SK-N-SH (cell line): ENCODE data around the gene CPED1. TPM values are rescaled to one million over a fixed set of nuclear protein-coding genes. Genes with fewer than 3 reads are reported as not detected.

Source experiments
- CTCF ChIA-PET: fragments of 300-600, 350-600 bp; formaldehyde crosslinking; extraction: SDS; loops from one replicate; lab custom pipeline; 2021; lab: Yijun Ruan, JAX
- POLR2A ChIA-PET: fragments of 350-600 bp; sonication (Branson Sonifier 250); formaldehyde crosslinking; extraction: SDS; loops from one replicate; lab custom pipeline; 2020; ENCODE audit warnings: antibody characterized with exemption, inconsistent platforms; lab: Yijun Ruan, JAX
- DNase-seq: peaks from one replicate; pipeline ENCODE4 v3.0.0; 2012
- H2AFZ ChIP-seq: fragments of 200-600 bp; sonication (generic); 2 replicates; pipeline ENCODE4 v1.8.1; 2016; ENCODE audit warnings: antibody characterized with exemption, mild to moderate bottlenecking, low read depth
- H3F3A ChIP-seq: fragments of 200-600 bp; sonication (generic); replicated peaks from 2 replicates; pipeline ENCODE3; 2016; ENCODE audit warnings: antibody characterized with exemption, mild to moderate bottlenecking; ENCODE audit not compliant: insufficient read depth
- H3K27ac ChIP-seq, 2 experiments: fragments of 200-500 bp in 1 of 2; fragments of 200-600 bp in 1 of 2; sonication (Bioruptor generic) in 1 of 2; sonication (generic), shearing (Covaris generic) in 1 of 2; 2 replicates each; pipeline versions ENCODE4 v1.5.1 to v1.6.1; 2014 to 2016; ENCODE audit warnings: low read depth in 2 of 2, inconsistent platforms in 1 of 2, low read length in 1 of 2, mild to moderate bottlenecking in 1 of 2, mixed read lengths in 1 of 2
- H3K27me3 ChIP-seq: fragments of 200-600 bp; sonication (generic), shearing (Covaris generic); 2 replicates; pipeline ENCODE4 v1.6.1; 2016; ENCODE audit warnings: mixed run types; ENCODE audit not compliant: insufficient read depth
- H3K36me3 ChIP-seq, 2 experiments: fragments of 200-500 bp in 1 of 2; fragments of 200-600 bp in 1 of 2; sonication (Bioruptor generic) in 1 of 2; sonication (generic) in 1 of 2; replicated peaks in 1 of 2; 2 replicates each; pipeline versions ENCODE3 to v1.5.1; 2014 to 2016; ENCODE audit warnings: low read length in 1 of 2, mild to moderate bottlenecking in 1 of 2; ENCODE audit not compliant: insufficient read depth in 2 of 2, control insufficient read depth in 1 of 2
- H3K4me1 ChIP-seq, 2 experiments: fragments of 200-500 bp in 1 of 2; fragments of 200-600 bp in 1 of 2; sonication (Bioruptor generic) in 1 of 2; sonication (generic), shearing (Covaris generic) in 1 of 2; 2 replicates each; pipeline versions ENCODE4 v1.5.1 to v1.6.1; 2014 to 2016; ENCODE audit warnings: low read depth in 1 of 2, low read length in 1 of 2, mixed run types in 1 of 2; ENCODE audit not compliant: insufficient read depth in 2 of 2, control insufficient read depth in 1 of 2
- H3K4me2 ChIP-seq: fragments of 200-600 bp; sonication (generic), shearing (Covaris generic); 2 replicates; pipeline ENCODE4 v1.6.1; 2017; ENCODE audit warnings: mixed run types
- H3K4me3 ChIP-seq, 2 experiments: fragments of 200-500 bp in 1 of 2; fragments of 200-600 bp in 1 of 2; sonication (Bioruptor generic) in 1 of 2; sonication (generic), shearing (Covaris generic) in 1 of 2; 2 replicates each; pipeline versions ENCODE4 v1.5.1 to v1.8.1; 2014 to 2016; ENCODE audit warnings: low read depth in 2 of 2, inconsistent platforms in 1 of 2, low read length in 1 of 2, mild to moderate bottlenecking in 1 of 2, mixed read lengths in 1 of 2, moderate library complexity in 1 of 2
- H3K79me2 ChIP-seq: fragments of 200-600 bp; sonication (generic); 2 replicates; pipeline ENCODE4 v1.8.1; 2017; ENCODE audit warnings: mild to moderate bottlenecking; ENCODE audit not compliant: insufficient read depth
- H3K9ac ChIP-seq: fragments of 200-600 bp; sonication (generic); 2 replicates; pipeline ENCODE4 v1.6.1; 2017; ENCODE audit warnings: mixed run types
- H3K9me2 ChIP-seq: fragments of 200-600 bp; sonication (generic); 2 replicates; pipeline ENCODE4 v1.6.1; 2017; ENCODE audit warnings: mixed run types
- H3K9me3 ChIP-seq: fragments of 200-600 bp; sonication (generic); 2 replicates; pipeline ENCODE4 v1.6.1; 2017; ENCODE audit warnings: mixed run types, mild to moderate bottlenecking, moderate library complexity
- H4K20me1 ChIP-seq: fragments of 200-600 bp; sonication (generic); 2 replicates; pipeline ENCODE4 v1.6.1; 2017; ENCODE audit warnings: mild to moderate bottlenecking, mixed run types; ENCODE audit not compliant: insufficient read depth
- FOSL2 ChIP-seq: IDR thresholded peaks from 2 replicates; pipeline ENCODE4 v1.4.0; 2012; ENCODE audit warnings: low read depth, mild to moderate bottlenecking, moderate library complexity, borderline replicate concordance
- GABPA ChIP-seq: IDR thresholded peaks from 2 replicates; pipeline ENCODE4 v1.4.0; 2012; ENCODE audit warnings: low read depth, mild to moderate bottlenecking
- GATA2 ChIP-seq: sonication (generic); formaldehyde crosslinking; IDR thresholded peaks from 2 replicates; pipeline ENCODE4 v1.5.0; 2020; ENCODE audit warnings: mild to moderate bottlenecking, missing genetic modification reagents
- MXI1 ChIP-seq: IDR thresholded peaks from 2 replicates; pipeline ENCODE4 v1.6.1; 2012; ENCODE audit warnings: mild to moderate bottlenecking, low read depth, low read length, improper control_type of control experiment
- RCOR1 ChIP-seq: fragments of 150-350 bp; IDR thresholded peaks from 2 replicates; pipeline ENCODE4 v1.6.1; 2017; ENCODE audit warnings: antibody characterized with exemption, low read length
- RXRA ChIP-seq: IDR thresholded peaks from 2 replicates; pipeline ENCODE4 v1.4.0; 2012; ENCODE audit warnings: low read depth, mild to moderate bottlenecking, borderline replicate concordance
- SMC3 ChIP-seq: IDR thresholded peaks from 2 replicates; pipeline ENCODE4 v1.6.1; 2012; ENCODE audit warnings: low read depth, low read length, improper control_type of control experiment
- TAF1 ChIP-seq: IDR thresholded peaks from 2 replicates; pipeline ENCODE4 v1.6.1; 2012; ENCODE audit warnings: low read depth, mild to moderate bottlenecking, low read length, moderate library complexity, borderline replicate concordance
- TCF12 ChIP-seq: IDR thresholded peaks from 2 replicates; pipeline ENCODE4 v1.4.0; 2012
- USF1 ChIP-seq: IDR thresholded peaks from 2 replicates; pipeline ENCODE4 v1.4.0; 2012; ENCODE audit warnings: low read depth, borderline replicate concordance
- WGBS: methylation state at CpG from one replicate; pipeline ENCODE4 v1.1.6; 2017; ENCODE audit warnings: low lambda C conversion rate; 5-methylcytosine and 5-hydroxymethylcytosine counted together
- polyA plus RNA-seq, 3 experiments: library from polyadenylated mRNA; depleted of rRNA; stranded (reverse); fragments of >200 nt; gene quantifications; 2 replicates each; pipeline ENCODE4 v1.2.3, GENCODE V29; 2012
- TF ChIP-seq, protein P1 (sequence below): IDR thresholded peaks from 2 replicates; pipeline ENCODE4 v1.6.1; 2012; ENCODE audit warnings: mild to moderate bottlenecking, low read depth, low read length, moderate library complexity
- TF ChIP-seq, protein P2 (sequence below): fragments of 200-600 bp; sonication (generic); IDR thresholded peaks from 2 replicates; pipeline ENCODE4 v1.6.1; 2017; ENCODE audit warnings: antibody characterized with exemption, mild to moderate bottlenecking, moderate library complexity

CPED1 gene
- polyA plus RNA-seq, 1 of the 3 experiments (the other 2 are of a cell fraction), result 4.4 TPM

- Histone ChIP-seq H3K4me2 (no peak overlapping the region), H3F3A (no peaks in the 10 kb centered on the region), H3K9me2 (no peaks in the 10 kb centered on the region), H3K27me3 (no peaks in the 10 kb centered on the region), H3K4me1 (peaks cover 0 to 8% of the 10 kb centered on the region in 2 experiments; a peak in 2 of 4 replicates), H3K36me3 (no peaks in the 10 kb centered on the region), H3K9me3 (no peaks in the 10 kb centered on the region), H2AFZ (no peak overlapping the region; the same call in 1 of the 2 replicates), H3K4me3 (no peak overlapping the region), H4K20me1 (no peaks in the 10 kb centered on the region), H3K79me2 (no peaks in the 10 kb centered on the region), H3K27ac (no peak overlapping the region), H3K9ac (no peak overlapping the region)
- WGBS, result 80% methylated on average over 4 of the region's 4 CpGs
- TF ChIP-seq GABPA, result no peak
- no peak for TF ChIP-seq TCF12
- no peak for TF ChIP-seq TAF1
- no peak for TF ChIP-seq GATA2 (CRISPR knock-in tag)
- no peak for TF ChIP-seq RCOR1
- TF ChIP-seq SMC3, result no peak
- no peak for TF ChIP-seq RXRA
- TF ChIP-seq, protein P1, sequence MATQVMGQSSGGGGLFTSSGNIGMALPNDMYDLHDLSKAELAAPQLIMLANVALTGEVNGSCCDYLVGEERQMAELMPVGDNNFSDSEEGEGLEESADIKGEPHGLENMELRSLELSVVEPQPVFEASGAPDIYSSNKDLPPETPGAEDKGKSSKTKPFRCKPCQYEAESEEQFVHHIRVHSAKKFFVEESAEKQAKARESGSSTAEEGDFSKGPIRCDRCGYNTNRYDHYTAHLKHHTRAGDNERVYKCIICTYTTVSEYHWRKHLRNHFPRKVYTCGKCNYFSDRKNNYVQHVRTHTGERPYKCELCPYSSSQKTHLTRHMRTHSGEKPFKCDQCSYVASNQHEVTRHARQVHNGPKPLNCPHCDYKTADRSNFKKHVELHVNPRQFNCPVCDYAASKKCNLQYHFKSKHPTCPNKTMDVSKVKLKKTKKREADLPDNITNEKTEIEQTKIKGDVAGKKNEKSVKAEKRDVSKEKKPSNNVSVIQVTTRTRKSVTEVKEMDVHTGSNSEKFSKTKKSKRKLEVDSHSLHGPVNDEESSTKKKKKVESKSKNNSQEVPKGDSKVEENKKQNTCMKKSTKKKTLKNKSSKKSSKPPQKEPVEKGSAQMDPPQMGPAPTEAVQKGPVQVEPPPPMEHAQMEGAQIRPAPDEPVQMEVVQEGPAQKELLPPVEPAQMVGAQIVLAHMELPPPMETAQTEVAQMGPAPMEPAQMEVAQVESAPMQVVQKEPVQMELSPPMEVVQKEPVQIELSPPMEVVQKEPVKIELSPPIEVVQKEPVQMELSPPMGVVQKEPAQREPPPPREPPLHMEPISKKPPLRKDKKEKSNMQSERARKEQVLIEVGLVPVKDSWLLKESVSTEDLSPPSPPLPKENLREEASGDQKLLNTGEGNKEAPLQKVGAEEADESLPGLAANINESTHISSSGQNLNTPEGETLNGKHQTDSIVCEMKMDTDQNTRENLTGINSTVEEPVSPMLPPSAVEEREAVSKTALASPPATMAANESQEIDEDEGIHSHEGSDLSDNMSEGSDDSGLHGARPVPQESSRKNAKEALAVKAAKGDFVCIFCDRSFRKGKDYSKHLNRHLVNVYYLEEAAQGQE, result no peak
- ChIA-PET POLR2A (no interaction called here), CTCF (interaction anchor here (0.6 kb wide), 1 partner anchor 101 kb away, joined by 4 read pairs; no protein-coding TSS in a partner anchor)
- no peak for DNase-seq
Measured at GRCh38 chr7:121279822-121280221, 291.3 kb downstream of the CPED1 start.

GRCh38 chr7:121280656-121281055 lies 292.1 kb downstream of the CPED1 start:
- no peaks in the 10 kb centered on the region for H3F3A ChIP-seq
- CTCF ChIA-PET, result no interaction called here
- H4K20me1 ChIP-seq, result no peaks in the 10 kb centered on the region
- DNase-seq, result no peak
- TF ChIP-seq USF1, result no peak
- TF ChIP-seq MXI1, result no peak
- TF ChIP-seq, protein P2, sequence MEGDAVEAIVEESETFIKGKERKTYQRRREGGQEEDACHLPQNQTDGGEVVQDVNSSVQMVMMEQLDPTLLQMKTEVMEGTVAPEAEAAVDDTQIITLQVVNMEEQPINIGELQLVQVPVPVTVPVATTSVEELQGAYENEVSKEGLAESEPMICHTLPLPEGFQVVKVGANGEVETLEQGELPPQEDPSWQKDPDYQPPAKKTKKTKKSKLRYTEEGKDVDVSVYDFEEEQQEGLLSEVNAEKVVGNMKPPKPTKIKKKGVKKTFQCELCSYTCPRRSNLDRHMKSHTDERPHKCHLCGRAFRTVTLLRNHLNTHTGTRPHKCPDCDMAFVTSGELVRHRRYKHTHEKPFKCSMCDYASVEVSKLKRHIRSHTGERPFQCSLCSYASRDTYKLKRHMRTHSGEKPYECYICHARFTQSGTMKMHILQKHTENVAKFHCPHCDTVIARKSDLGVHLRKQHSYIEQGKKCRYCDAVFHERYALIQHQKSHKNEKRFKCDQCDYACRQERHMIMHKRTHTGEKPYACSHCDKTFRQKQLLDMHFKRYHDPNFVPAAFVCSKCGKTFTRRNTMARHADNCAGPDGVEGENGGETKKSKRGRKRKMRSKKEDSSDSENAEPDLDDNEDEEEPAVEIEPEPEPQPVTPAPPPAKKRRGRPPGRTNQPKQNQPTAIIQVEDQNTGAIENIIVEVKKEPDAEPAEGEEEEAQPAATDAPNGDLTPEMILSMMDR, result no peak
- no peak for TF ChIP-seq FOSL2
- H3K4me2 ChIP-seq, result no peak overlapping the region
- no peaks in the 10 kb centered on the region for H3K79me2 ChIP-seq
- no peaks in the 10 kb centered on the region for H3K36me3 ChIP-seq
- no peak overlapping the region for H3K27ac ChIP-seq
- no peak overlapping the region for H2AFZ ChIP-seq
- H3K9ac ChIP-seq, result no peak overlapping the region
- 93% methylated on average over 1 of the region's 1 CpG for WGBS
- peaks cover 0 to 8% of the 10 kb centered on the region in 2 experiments; a peak in 2 of 4 replicates for H3K4me1 ChIP-seq
- H3K9me2 ChIP-seq, result no peaks in the 10 kb centered on the region
- H3K4me3 ChIP-seq, result no peak overlapping the region
- no peaks in the 10 kb centered on the region for H3K27me3 ChIP-seq
- POLR2A ChIA-PET, result no interaction called here
- no peaks in the 10 kb centered on the region for H3K9me3 ChIP-seq
